D721Med (cell line): ENCODE measurements around the gene GNPAT.
A peak's percentile ranks its signal among the peaks of the same experiment; 100 is the strongest.

Source experiments
- DNase-seq: peaks from one replicate; pipeline ENCODE4 v3.0.0; 2011; ENCODE audit warnings: low spot score; ENCODE audit not compliant: insufficient read length
- FAIRE-seq: peaks from 2 replicates; lab custom pipeline; 2011; peaks lifted over from hg19 to GRCh38; lab: Jason Lieb, UNC
- CTCF ChIP-seq: IDR thresholded peaks from 2 replicates; pipeline ENCODE4 v1.5.1; 2012; ENCODE audit warnings: mild to moderate bottlenecking, control low read depth; ENCODE audit not compliant: insufficient read depth; ENCODE audit errors: missing control alignments

The GNPAT gene

GRCh38 chr1:231286603-231287002, 45.6 kb downstream of the GNPAT start:
- FAIRE-seq (no peak), DNase-seq (no peak)
- TF ChIP-seq CTCF = no peak

GRCh38 chr1:231295938-231296337, 54.9 kb downstream of the GNPAT start:
- DNase-seq = no peak
- peak; percentile 29 for FAIRE-seq
- TF ChIP-seq CTCF = no peak

- FAIRE-seq = no peak
- no peak for TF ChIP-seq CTCF
- DNase-seq = no peak
Observed at GRCh38 chr1:231301990-231302389, 61.0 kb downstream of the GNPAT start.

- no peak for TF ChIP-seq CTCF
- DNase-seq = no peak
- FAIRE-seq = no peak
Observed at GRCh38 chr1:231310391-231310934, 69.5 kb downstream of the GNPAT start.

- no peak for DNase-seq
- no peak for FAIRE-seq
- TF ChIP-seq CTCF = no peak
Observed at GRCh38 chr1:231311720-231312431, 70.9 kb downstream of the GNPAT start.

GRCh38 chr1:231312432-231312788, 71.4 kb downstream of the GNPAT start:
- FAIRE-seq = no peak
- no peak for DNase-seq
- TF ChIP-seq CTCF = no peak

GRCh38 chr1:231313661-231314060, 72.6 kb downstream of the GNPAT start:
- DNase-seq (no peak), FAIRE-seq (no peak)
- no peak for TF ChIP-seq CTCF
